GM10248 (cell line): Measurements from ENCODE around the gene BMPR1A.
"Not testable (repeated sequence)": the region's sequence is repeated elsewhere in the genome, so short reads cannot be mapped to it uniquely, and the experiment has no call there.

Experiments
- CTCF ChIA-PET: fragments of 300-600 bp; sonication (Branson Sonifier 250); formaldehyde crosslinking; extraction: SDS; loops from one replicate; lab custom pipeline; 2021; ENCODE audit warnings: antibody characterized with exemption; lab: Yijun Ruan, JAX
- POLR2A ChIA-PET: fragments of 350-650 bp; sonication (Branson Sonifier 250); formaldehyde crosslinking; extraction: SDS; loops from one replicate; lab custom pipeline; 2020; ENCODE audit warnings: antibody characterized with exemption; lab: Yijun Ruan, JAX
- DNase-seq: peaks from one replicate; pipeline ENCODE4 v3.0.0; 2012; ENCODE audit errors: extremely low spot score
- CTCF ChIP-seq: IDR thresholded peaks from 2 replicates; pipeline ENCODE4 v1.5.1; 2012; ENCODE audit warnings: mild to moderate bottlenecking, low read depth; ENCODE audit errors: extremely low read depth, missing control alignments, control extremely low read depth

Gene BMPR1A

DNA sequence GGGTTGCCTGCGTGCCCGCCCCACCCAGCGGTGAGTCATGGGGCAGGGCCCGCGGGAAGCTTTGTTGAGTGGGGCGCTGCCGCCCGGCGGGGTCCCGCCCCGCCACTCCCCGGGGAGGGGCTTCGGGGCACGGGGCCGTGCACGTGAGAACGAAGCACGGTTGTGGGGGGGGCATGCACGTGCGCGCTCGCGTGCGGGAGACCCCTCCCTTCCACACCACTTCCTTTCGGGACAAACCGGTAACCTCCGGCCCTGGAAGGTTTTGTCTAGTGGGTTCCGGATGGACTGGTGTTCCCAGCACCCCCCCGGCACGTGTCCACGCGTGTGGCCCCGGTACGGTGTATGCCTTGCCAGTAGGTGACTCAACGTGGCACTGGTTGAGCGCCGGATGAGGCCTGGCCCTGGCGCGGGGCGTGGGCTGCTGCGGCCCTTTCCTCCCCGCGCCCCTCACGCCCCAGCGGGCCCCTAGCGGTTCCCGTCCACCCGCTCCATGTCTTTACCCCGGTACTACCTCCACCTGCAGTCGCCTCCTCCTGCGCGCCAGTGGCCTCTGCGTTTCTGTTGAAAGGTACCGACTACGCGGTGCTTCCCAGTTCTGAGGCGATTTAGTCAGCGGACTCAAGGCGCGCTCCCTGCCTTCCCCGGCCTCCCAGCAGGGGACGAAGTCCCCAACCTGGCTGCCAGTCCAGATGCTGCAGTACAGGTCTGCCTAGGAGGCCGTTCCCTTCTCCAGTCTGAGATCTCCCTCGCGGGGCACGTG is 215.0 kb downstream of the BMPR1A start:
- ChIA-PET POLR2A (no interaction called here), CTCF (interaction anchor here (0.7 to 15.9 kb wide), 7 partner anchors 8 to 29 kb away, joined by 3 to 238 read pairs (median 3); partner anchors contain the start of gene MMRN2)

GRCh38 chr10:86972613-86973380 is 216.4 kb downstream of the BMPR1A start:
- TF ChIP-seq CTCF: no peak
- POLR2A ChIA-PET: no interaction called here
- CTCF ChIA-PET: no interaction called here
- DNase-seq: no peak

More for the DNA sequence above, 215.0 kb downstream of the BMPR1A start:
- TF ChIP-seq CTCF: no peak
- DNase-seq: peak; percentile 89

DNA sequence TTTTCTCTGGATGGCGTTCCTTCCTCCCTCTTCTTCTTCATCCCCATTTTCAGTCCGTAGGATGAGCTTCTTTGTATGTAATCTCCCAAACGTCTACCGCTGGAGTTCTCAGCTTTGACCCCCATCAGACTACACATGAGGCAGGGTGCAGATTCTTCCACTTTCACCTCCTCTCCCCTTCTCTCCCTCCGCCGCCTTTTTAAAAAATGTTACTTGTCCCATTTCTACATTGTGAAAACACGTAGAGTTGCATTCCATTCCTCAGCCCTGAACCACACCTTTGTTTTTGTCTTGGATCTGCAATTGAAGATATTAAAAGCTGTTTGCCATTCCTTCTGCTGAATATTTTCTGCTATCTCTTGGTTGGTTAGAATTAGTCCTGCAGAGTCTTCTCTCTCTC is 218.1 kb downstream of the BMPR1A start:
- no peak for TF ChIP-seq CTCF
- ChIA-PET POLR2A (no interaction called here), CTCF (interaction anchor here (1.1 kb wide), 1 partner anchor 13 kb away, joined by 3 read pairs; no protein-coding TSS in a partner anchor)
- DNase-seq: no peak

DNA sequence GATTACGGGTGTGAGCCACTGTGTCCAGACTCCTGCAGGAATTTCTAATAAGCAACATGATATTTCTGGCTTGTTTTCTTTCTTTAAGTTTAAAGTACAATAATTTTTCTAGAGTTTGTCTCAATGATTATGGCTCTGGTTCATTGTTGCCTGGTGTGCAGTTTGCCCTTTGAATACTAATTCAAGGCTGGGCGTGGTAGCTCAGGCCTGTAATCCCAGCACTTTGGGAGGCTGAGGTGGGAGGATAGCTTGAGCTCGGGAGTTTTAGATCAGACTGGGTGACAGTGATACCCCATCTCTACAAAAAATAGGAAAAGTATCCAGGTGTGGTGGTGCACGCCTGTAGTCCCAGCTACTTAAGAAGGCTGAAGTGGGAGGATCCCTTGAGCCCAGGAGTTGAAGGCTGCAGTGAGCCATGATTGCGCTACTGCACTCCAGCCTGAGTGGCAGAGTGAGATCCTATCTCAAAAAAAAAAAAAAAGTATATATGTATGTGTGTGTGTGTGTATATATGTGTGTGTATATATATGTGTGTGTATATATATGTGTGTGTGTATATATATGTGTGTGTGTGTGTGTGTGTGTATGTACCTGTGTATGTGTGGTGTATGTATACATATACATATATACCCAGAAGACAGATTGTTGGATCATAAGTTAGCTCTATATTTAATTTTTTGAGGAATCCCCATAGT is 220.1 kb downstream of the BMPR1A start:
- ChIA-PET CTCF (interaction anchor here (1.1 to 2.6 kb wide), 2 partner anchors 10 to 16 kb away, joined by 5 to 14 read pairs; no protein-coding TSS in a partner anchor), POLR2A (no interaction called here)
- DNase-seq: no peak
- TF ChIP-seq CTCF: no peak

DNA sequence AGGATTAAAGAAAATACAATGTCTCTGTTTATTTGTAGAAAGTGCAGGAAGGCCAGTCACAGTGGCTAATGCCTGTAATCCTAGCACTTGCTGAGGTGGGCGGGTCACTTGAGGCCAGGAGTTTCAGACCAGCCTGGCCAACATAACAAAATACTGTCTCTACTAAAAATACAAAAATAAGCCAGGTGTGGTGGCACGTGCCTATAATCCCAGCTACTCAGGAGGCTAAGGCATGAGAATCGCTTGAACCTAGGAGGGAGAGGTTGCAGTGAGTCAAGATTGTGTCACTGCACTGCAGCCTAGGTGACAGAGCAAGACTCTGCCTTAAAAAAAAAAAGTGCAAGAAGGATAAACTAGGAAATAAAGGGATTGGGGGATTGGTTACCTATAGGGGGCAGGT is 222.0 kb downstream of the BMPR1A start:
- DNase-seq, POLR2A ChIA-PET: not testable (repeated sequence)
- CTCF ChIA-PET: interaction anchor here (1.3 kb wide), 1 partner anchor 40 kb away, joined by 3 read pairs; no protein-coding TSS in a partner anchor

DNA sequence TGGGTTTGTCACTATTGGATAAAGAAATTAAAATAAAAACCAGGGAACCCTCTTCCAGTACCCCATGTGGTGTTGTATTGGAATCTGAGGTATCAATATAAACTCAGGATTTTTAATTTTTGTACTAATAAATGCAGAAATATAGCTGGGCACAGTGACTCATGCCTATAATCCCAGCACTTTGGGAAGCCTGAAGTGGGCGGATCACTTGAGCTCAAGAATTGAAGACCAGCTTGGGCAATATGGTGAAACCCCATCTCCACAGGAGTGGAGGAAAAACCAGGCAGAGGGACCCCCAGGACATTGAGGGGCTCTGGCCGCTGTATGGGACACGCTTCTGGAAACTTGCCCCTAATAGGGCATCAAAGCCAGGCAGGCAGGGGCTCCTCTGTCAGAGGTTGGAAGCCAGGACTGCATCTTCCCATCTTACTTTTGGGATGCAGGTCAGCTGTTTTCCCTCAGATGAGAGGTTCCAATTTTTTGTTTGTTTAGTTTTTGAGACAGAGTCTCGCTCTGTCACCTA is 222.9 kb downstream of the BMPR1A start:
- ChIA-PET POLR2A (no interaction called here), CTCF (interaction anchor here (1.0 to 1.7 kb wide), 2 partner anchors 8 to 13 kb away, joined by 3 to 4 read pairs; no protein-coding TSS in a partner anchor)
- DNase-seq: no peak
- no peak for TF ChIP-seq CTCF
